ENCODE measurements around the gene BNIP1.

Gene BNIP1

GRCh38 chr5:173165177-173166016 is 21.1 kb downstream of the BNIP1 start:
- DNase-seq (ENCODE audit: low read depth in 3 of 3) = no peak

- DNase-seq (ENCODE audit: low read depth in 3 of 3) = no peak
These were observed 27.8 kb downstream of the BNIP1 start for GRCh38 chr5:173172166-173172565.

GRCh38 chr5:173175523-173175922 is 31.2 kb downstream of the BNIP1 start:
- DNase-seq (ENCODE audit: low read depth in 3 of 3) = no peak

- no peak for DNase-seq (ENCODE audit: low read depth in 3 of 3)
These were observed 34.1 kb downstream of the BNIP1 start for GRCh38 chr5:173178369-173178910.

- no peak for DNase-seq (ENCODE audit: low read depth in 3 of 3)
These were observed 36.0 kb downstream of the BNIP1 start for GRCh38 chr5:173180331-173180730.

GRCh38 chr5:173187054-173187743 is 42.9 kb downstream of the BNIP1 start:
- DNase-seq (ENCODE audit: low read depth in 3 of 3) = no peak

GRCh38 chr5:173188280-173188679 is 43.9 kb downstream of the BNIP1 start:
- no peak for DNase-seq (ENCODE audit: low read depth in 3 of 3)

GRCh38 chr5:173191015-173191414 is 46.7 kb downstream of the BNIP1 start:
- no peak for DNase-seq (ENCODE audit: low read depth in 3 of 3)

GRCh38 chr5:173191561-173191960 is 47.2 kb downstream of the BNIP1 start:
- no peak for DNase-seq (ENCODE audit: low read depth in 3 of 3)

- no peak for DNase-seq (ENCODE audit: low read depth in 3 of 3)
These were observed 48.2 kb downstream of the BNIP1 start for GRCh38 chr5:173192561-173192960.

GRCh38 chr5:173196133-173196952 is 52.0 kb downstream of the BNIP1 start:
- DNase-seq (ENCODE audit: low read depth in 3 of 3) = no peak

GRCh38 chr5:173197375-173197891 is 53.1 kb downstream of the BNIP1 start:
- no peak for DNase-seq (ENCODE audit: low read depth in 3 of 3)

- no peak for DNase-seq (ENCODE audit: low read depth in 3 of 3)
These were observed 53.7 kb downstream of the BNIP1 start for GRCh38 chr5:173198049-173198448.

GRCh38 chr5:173200356-173200755 is 56.0 kb downstream of the BNIP1 start:
- DNase-seq (ENCODE audit: low read depth in 3 of 3) = no peak

- DNase-seq (ENCODE audit: low read depth in 3 of 3) = no peak
These were observed 57.4 kb downstream of the BNIP1 start for GRCh38 chr5:173201636-173202265.

- DNase-seq (ENCODE audit: low read depth in 3 of 3) = no peak
These were observed 58.0 kb downstream of the BNIP1 start for GRCh38 chr5:173202266-173202875.

- DNase-seq (ENCODE audit: low read depth in 3 of 3) = no peak
These were observed 60.1 kb downstream of the BNIP1 start for GRCh38 chr5:173204185-173204979.

- DNase-seq (ENCODE audit: low read depth in 3 of 3) = no peak
These were observed 61.6 kb downstream of the BNIP1 start for GRCh38 chr5:173205916-173206315.

GRCh38 chr5:173208296-173208695 is 64.0 kb downstream of the BNIP1 start:
- no peak for DNase-seq (ENCODE audit: low read depth in 3 of 3)

GRCh38 chr5:173210877-173211276 is 66.5 kb downstream of the BNIP1 start:
- no peak for DNase-seq (ENCODE audit: low read depth in 3 of 3)
